NCI-H2171 treated with DMSO at 0.1 percent for 48 hours (cell line): ENCODE results near the gene TMEM229B.

ENCODE experiments used
- DNase-seq: peaks from one replicate; lab custom pipeline; 2025; lab: John Stamatoyannopoulos, UW

The TMEM229B gene

DNA sequence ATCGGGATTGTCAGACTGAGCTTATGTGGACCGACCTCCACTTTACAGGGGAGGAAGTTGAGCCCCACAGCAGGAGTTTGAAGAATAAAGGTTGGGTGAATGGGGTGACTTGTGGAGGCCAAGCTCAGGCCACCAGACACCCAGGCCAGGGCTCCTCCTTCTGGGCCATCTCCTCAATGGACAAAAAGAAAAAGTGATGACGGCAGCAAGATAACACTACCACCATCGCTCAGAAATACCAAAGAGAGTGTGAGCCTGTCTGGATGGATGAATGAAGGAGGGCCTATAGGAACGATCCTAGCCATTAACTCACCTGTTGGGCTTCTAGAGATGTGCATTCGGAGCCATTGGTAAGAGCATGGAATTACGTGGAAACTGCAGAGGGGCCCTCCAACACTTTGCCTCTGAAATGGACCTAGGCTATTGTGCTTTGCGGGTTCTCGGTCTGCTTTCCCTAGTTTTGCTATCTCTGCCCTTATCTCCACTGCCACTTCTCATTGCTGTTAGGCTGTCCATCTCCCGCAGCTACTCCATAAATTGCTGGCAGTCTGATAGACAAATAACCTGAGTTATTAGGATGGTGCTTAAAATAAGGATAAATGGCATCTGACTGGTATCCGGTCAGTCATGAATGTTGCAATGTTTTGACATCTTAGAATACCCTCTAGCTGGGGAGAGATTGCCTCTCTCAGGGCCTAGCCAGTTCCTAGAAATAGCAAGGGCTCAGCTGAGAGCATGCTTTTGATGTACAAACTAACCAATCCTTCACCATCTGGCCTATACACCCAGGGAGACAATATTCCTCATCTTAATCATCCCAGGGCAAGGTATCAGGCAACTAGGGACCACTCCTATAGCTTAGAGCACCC, 66.9 kb downstream of the TMEM229B start:
- no peak for DNase-seq
